Airway epithelial cell (primary cell): ENCODE data around the gene LYSMD4. TPM values are rescaled to one million over a fixed set of nuclear protein-coding genes. Genes with fewer than 3 reads are reported as not detected.

Source experiments
- total RNA-seq: library from RNA; depleted of rRNA; stranded (reverse); fragments of >200 nt; gene quantifications from 2 replicates; pipeline ENCODE4 v1.2.3, GENCODE V29; 2015

LYSMD4 gene
- total RNA-seq, result 5.4 and 8.0 TPM in 2 replicates

DNA sequence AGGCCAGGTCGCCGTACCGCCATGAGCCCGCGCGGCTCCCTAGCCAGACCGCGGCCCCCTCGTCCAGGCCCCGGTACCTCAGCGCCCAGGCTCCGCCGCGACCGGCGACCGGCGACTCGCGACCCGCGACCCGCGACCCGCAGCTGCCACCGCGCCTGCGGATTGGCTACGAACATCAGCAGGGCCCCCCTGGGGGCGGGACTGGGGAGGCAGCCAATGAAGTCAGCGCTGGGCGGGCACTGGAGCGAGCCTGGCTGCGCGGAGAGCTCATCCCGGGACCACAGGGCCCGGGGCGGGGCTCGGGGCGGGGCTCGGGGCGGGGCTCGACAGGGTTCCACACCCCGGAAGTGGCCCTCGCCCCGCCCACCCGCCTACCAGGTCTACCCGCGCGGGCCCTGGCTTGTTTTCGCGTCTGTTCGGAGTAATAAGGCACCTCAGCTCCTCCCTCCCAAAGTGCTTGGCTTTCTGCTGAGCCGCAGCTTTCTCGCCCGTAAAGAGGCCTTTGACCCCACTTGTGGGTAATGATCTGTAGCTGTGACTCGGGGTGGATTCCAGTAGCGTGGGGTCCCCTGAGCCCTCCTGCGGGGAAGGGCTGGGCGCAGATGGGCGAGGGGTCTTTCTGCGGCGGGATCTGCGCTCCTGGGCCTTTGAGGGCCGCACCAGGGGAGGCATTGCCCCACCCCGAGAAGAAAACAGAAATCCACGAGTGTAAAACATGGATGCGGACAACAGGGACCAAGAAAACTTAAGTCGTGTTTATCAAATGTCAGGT is at the start of gene LYSMD4:
Gene LYSMD4 (minus strand): TSS at position 170 of the 772 bp plus-strand sequence. CDS start 1,438 bp downstream, outside the sequence.

Other genes starting within 250 kb of the LYSMD4 start
- gene MEF2A, start 167.5 kb downstream of the LYSMD4 start, total RNA-seq, result 15.9 and 16.0 TPM in 2 replicates